GM20000 (cell line): ENCODE data around the gene FUBP1.

Experiments used
- DNase-seq: peaks from one replicate; pipeline ENCODE4 v3.0.0; 2012; ENCODE audit warnings: low spot score
- CTCF ChIP-seq: IDR thresholded peaks from 2 replicates; pipeline ENCODE4 v1.5.1; 2012; ENCODE audit warnings: mild to moderate bottlenecking, control low read depth; ENCODE audit errors: extremely low read depth, missing control alignments

FUBP1 gene

GRCh38 chr1:77899647-77900320 lies 79.1 kb downstream of the FUBP1 start:
- TF ChIP-seq CTCF = no peak
- no peak for DNase-seq
